GM15510 (cell line): ENCODE results near the gene DENND4B.

Source experiments
- POLR2A ChIP-seq: IDR thresholded peaks from 3 replicates; pipeline ENCODE4 v1.6.1; 2011; ENCODE audit warnings: borderline replicate concordance; ENCODE audit not compliant: insufficient read length; ENCODE audit errors: extremely low read depth

The DENND4B gene

GRCh38 chr1:153946622-153947241 lies at the start of gene DENND4B:
DENND4B (minus strand) TSS chr1:153946718; CDS start chr1:153944374, 2,344 bp downstream.
- TF ChIP-seq POLR2A = peak; percentile 38

- no peak for TF ChIP-seq POLR2A
Measured at GRCh38 chr1:153995640-153996039, 49.1 kb upstream of the DENND4B start.

GRCh38 chr1:153995202-153995601 lies 48.7 kb upstream of the DENND4B start:
- TF ChIP-seq POLR2A = no peak

- no peak for TF ChIP-seq POLR2A
Measured at GRCh38 chr1:153991806-153992205, 45.3 kb upstream of the DENND4B start.

- TF ChIP-seq POLR2A = no peak
Measured at GRCh38 chr1:153991151-153991630, 44.7 kb upstream of the DENND4B start.

GRCh38 chr1:153990468-153991150 lies 44.1 kb upstream of the DENND4B start, which contains the start of gene RPS27:
RPS27 (plus strand) TSS chr1:153990762; CDS start chr1:153990797, 35 bp downstream.
- peak; percentile 100 for TF ChIP-seq POLR2A

GRCh38 chr1:153987621-153988020 lies 41.1 kb upstream of the DENND4B start:
- no peak for TF ChIP-seq POLR2A

- TF ChIP-seq POLR2A = no peak
Measured at GRCh38 chr1:153985941-153986761, 39.6 kb upstream of the DENND4B start, which contains the start of gene RAB13. RAB13 (minus strand) TSS chr1:153986339; CDS start chr1:153986236, 103 bp downstream.

GRCh38 chr1:153985341-153985912 lies 38.9 kb upstream of the DENND4B start:
- no peak for TF ChIP-seq POLR2A

GRCh38 chr1:153984123-153984894 lies 37.8 kb upstream of the DENND4B start:
- TF ChIP-seq POLR2A = no peak

- TF ChIP-seq POLR2A = no peak
Measured at GRCh38 chr1:153978274-153978909, 31.9 kb upstream of the DENND4B start.

- peak; percentile 95 for TF ChIP-seq POLR2A
Measured at GRCh38 chr1:153977250-153978240, 31.0 kb upstream of the DENND4B start, which contains the start of gene JTB. JTB (minus strand) TSS chr1:153977674; CDS start chr1:153977252, 422 bp downstream.
